Hepatocyte (in vitro differentiated cells): Measurements from ENCODE around the gene FAM9C.
"Not testable (repeated sequence)": the region's sequence is repeated elsewhere in the genome, so short reads cannot be mapped to it uniquely, and the experiment has no call there.

Source experiments
- CTCF ChIP-seq: fragments of 200-600 bp; sonication (generic); IDR thresholded peaks from 2 replicates; pipeline ENCODE4 v1.5.1; 2016; ENCODE audit warnings: antibody characterized with exemption, mild to moderate bottlenecking; ENCODE audit not compliant: poor library complexity
- EZH2 ChIP-seq: fragments of 200-600 bp; sonication (generic); IDR thresholded peaks from 2 replicates; pipeline ENCODE4 v1.6.1; 2016; ENCODE audit warnings: antibody characterized with exemption, mild to moderate bottlenecking, borderline replicate concordance

- not testable (repeated sequence) for TF ChIP-seq CTCF, EZH2
Measured at GRCh38 chrX:13061215-13061708, 16.8 kb upstream of the FAM9C start.
